DOHH2 (cell line): ENCODE data around the gene KCNJ11.

Experiments used
- H3F3A ChIP-seq: fragments of 200-600 bp; sonication (generic), shearing (Covaris generic); 2 replicates; pipeline ENCODE4 v1.6.0; 2016; ENCODE audit warnings: antibody characterized with exemption, mild to moderate bottlenecking; ENCODE audit not compliant: control insufficient read depth, insufficient read depth
- H3K27ac ChIP-seq: fragments of 200-600 bp; sonication (generic); 2 replicates; pipeline ENCODE4 v1.5.1; 2014; ENCODE audit warnings: low read depth, mild to moderate bottlenecking, low read length, moderate library complexity
- H3K27me3 ChIP-seq: fragments of 200-600 bp; sonication (generic); 2 replicates; pipeline ENCODE4 v1.6.1; 2014; ENCODE audit warnings: mild to moderate bottlenecking, low read length, mixed read lengths; ENCODE audit not compliant: control insufficient read depth
- H3K36me3 ChIP-seq: fragments of 200-600 bp; sonication (generic); 2 replicates; pipeline ENCODE4 v1.6.1; 2014; ENCODE audit warnings: mild to moderate bottlenecking, low read length, moderate library complexity, mixed read lengths; ENCODE audit not compliant: control insufficient read depth
- H3K4me1 ChIP-seq: fragments of 200-600 bp; sonication (generic); 2 replicates; pipeline ENCODE4 v1.6.1; 2014; ENCODE audit warnings: mild to moderate bottlenecking, low read length, mixed read lengths; ENCODE audit not compliant: control insufficient read depth
- H3K4me2 ChIP-seq: fragments of 200-600 bp; sonication (generic); 2 replicates; pipeline ENCODE4 v1.6.0; 2014; ENCODE audit warnings: mild to moderate bottlenecking, low read length, moderate library complexity
- H3K4me3 ChIP-seq: fragments of 200-600 bp; sonication (generic); 2 replicates; pipeline ENCODE4 v1.5.1; 2014; ENCODE audit warnings: mild to moderate bottlenecking, low read length, mixed read lengths
- H3K79me2 ChIP-seq: fragments of 200-600 bp; sonication (generic); 2 replicates; pipeline ENCODE4 v1.6.1; 2014; ENCODE audit warnings: mild to moderate bottlenecking, low read length, mixed read lengths; ENCODE audit not compliant: control insufficient read depth
- H3K9me2 ChIP-seq: fragments of 200-600 bp; sonication (generic); replicated peaks from 2 replicates; pipeline ENCODE4 v1.6.1; 2014; ENCODE audit warnings: mild to moderate bottlenecking, low read length, mixed read lengths; ENCODE audit not compliant: control insufficient read depth
- H3K9me3 ChIP-seq: fragments of 200-600 bp; sonication (generic); 2 replicates; pipeline ENCODE4 v1.6.1; 2014; ENCODE audit warnings: antibody characterized with exemption, low read length, mixed read lengths; ENCODE audit not compliant: control insufficient read depth, insufficient read depth
- H4K20me1 ChIP-seq: fragments of 200-600 bp; sonication (generic); 2 replicates; pipeline ENCODE4 v1.6.0; 2014; ENCODE audit warnings: low read depth, mild to moderate bottlenecking, antibody characterized with exemption, low read length, moderate library complexity; ENCODE audit not compliant: control insufficient read depth, insufficient read depth
- EZH2phosphoT487 ChIP-seq: fragments of 200-600 bp; sonication (generic); IDR thresholded peaks from 2 replicates; pipeline ENCODE4 v1.6.1; 2017; ENCODE audit warnings: borderline replicate concordance, mild to moderate bottlenecking, antibody characterized with exemption, low read length, moderate library complexity, mixed read lengths
- TF ChIP-seq, protein P1 (sequence below): fragments of 200-600 bp; sonication (generic); IDR thresholded peaks from one replicate; pipeline ENCODE4 v1.5.1; 2014; ENCODE audit warnings: antibody characterized with exemption, mild to moderate bottlenecking, low read depth, low read length; ENCODE audit not compliant: poor library complexity, severe bottlenecking

The KCNJ11 gene

DNA sequence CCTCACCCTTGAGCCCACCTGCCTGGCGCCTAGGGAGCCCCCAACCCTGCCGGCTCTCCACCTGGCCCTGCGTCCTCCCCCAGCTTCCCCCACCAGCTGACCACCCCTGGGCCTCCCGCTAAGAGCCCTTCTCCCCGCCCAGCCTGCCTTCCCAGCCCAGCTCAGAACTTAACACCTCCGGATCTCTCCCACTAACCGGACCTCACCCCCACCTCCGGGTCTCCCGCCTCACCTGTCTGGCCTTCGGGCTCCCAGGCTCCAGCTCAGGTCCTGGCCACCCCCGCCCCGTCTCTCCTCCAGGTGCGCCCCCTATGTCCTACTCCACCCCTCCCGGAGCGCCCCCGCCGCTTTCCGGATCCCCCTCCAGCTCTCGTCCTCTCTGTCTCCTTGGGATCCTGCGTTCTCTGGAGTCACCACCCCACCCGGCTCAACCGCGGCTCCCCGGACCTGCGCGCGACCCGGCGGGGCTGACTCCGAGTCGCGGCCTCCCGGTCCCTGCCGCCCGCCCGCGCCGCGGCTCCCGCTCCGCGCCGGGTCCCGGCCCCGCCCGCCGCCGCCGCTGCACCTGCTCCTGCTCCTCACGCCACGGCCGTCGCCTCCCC is at the start of gene KCNJ11:
Gene KCNJ11, minus strand, starts transcription at position 51 of the 602 bp plus-strand sequence. CDS start 568 bp downstream, outside the sequence.
- Histone ChIP-seq H3K4me2 (peak within 1 kb of the TSS; percentile 88), H3K27me3 (no peaks in the 10 kb centered on the region), H3K79me2 (no peaks in the 10 kb centered on the region), H3K36me3 (no peaks in the 10 kb centered on the region), H3K9me2 (no peaks in the 10 kb centered on the region), H4K20me1 (0 out of 2 replicates have a peak, but pooled peaks cover under 1% of the 10 kb centered on the region), H3K9me3 (peaks cover 5% of the 10 kb centered on the region; the same call in 1 of the 2 replicates), H3K4me3 (peak within 1 kb of the TSS; percentile 84), H3K27ac (peak within 1 kb of the TSS; percentile 51), H3F3A (peaks cover 8% of the 10 kb centered on the region; the same call in 1 of the 2 replicates), H3K4me1 (peaks cover 56% of the 10 kb centered on the region)
- TF ChIP-seq, protein P1, sequence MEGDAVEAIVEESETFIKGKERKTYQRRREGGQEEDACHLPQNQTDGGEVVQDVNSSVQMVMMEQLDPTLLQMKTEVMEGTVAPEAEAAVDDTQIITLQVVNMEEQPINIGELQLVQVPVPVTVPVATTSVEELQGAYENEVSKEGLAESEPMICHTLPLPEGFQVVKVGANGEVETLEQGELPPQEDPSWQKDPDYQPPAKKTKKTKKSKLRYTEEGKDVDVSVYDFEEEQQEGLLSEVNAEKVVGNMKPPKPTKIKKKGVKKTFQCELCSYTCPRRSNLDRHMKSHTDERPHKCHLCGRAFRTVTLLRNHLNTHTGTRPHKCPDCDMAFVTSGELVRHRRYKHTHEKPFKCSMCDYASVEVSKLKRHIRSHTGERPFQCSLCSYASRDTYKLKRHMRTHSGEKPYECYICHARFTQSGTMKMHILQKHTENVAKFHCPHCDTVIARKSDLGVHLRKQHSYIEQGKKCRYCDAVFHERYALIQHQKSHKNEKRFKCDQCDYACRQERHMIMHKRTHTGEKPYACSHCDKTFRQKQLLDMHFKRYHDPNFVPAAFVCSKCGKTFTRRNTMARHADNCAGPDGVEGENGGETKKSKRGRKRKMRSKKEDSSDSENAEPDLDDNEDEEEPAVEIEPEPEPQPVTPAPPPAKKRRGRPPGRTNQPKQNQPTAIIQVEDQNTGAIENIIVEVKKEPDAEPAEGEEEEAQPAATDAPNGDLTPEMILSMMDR = peak; percentile 16
- TF ChIP-seq EZH2phosphoT487 = no peak

DNA sequence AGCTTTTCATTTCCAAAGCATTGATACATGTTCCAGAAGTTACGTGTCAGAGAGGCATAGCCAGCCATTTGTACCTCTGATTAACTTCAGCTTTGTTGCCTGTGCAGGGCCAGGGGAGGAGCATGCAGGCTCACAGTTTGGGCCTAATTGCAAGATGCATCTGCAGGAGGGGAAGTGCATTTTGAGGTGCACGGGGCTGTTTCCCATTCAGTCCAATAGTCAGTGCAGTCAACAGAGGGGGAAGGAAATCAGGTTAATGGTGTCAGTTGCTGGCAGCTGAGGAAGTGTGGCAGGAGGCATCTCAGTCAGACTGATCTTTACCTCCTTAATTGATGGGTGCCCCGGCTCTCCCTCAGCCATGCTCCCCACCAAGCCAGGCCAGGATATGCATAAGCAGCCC is 48.9 kb upstream of the KCNJ11 start:
- no peak for TF ChIP-seq EZH2phosphoT487
- TF ChIP-seq, protein P1 = no peak
- H3K4me1 ChIP-seq = no peaks in the 10 kb centered on the region
- no peak overlapping the region for H3K27ac ChIP-seq
- no peaks in the 10 kb centered on the region for H3K79me2 ChIP-seq
- peaks cover 9% of the 10 kb centered on the region; the same call in 1 of the 2 replicates for H3K27me3 ChIP-seq
- H3K4me2 ChIP-seq = no peak overlapping the region
- H3K9me2 ChIP-seq = no peaks in the 10 kb centered on the region
- H3K4me3 ChIP-seq = no peak overlapping the region
- no peaks in the 10 kb centered on the region for H4K20me1 ChIP-seq
- no peaks in the 10 kb centered on the region for H3K9me3 ChIP-seq
- no peaks in the 10 kb centered on the region for H3F3A ChIP-seq
- no peaks in the 10 kb centered on the region for H3K36me3 ChIP-seq

DNA sequence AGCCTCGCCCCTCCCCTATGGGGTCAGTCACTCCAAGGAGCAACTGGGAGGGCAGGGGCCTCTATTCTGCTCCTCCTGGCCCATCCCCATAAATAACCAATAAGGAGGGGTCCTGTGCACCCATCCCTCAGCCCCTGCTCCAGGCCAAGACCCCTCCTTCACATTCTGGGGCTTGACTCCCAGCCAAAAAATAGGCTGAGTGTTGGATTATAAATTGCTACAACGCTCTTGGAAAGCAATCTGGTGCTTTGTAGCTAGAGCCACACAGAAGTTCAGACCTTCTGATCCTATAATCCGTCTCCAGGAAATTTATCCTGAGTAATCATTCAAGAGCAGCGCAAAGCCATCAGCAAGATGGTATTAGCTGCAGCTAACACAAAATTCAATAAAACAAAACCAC is 45.6 kb upstream of the KCNJ11 start:
- Histone ChIP-seq H3K27ac (no peak overlapping the region), H3K9me3 (no peaks in the 10 kb centered on the region), H4K20me1 (no peaks in the 10 kb centered on the region), H3K4me1 (no peaks in the 10 kb centered on the region), H3K27me3 (peaks cover 5% of the 10 kb centered on the region; the same call in 1 of the 2 replicates), H3K4me2 (no peak overlapping the region), H3K36me3 (no peaks in the 10 kb centered on the region), H3F3A (no peaks in the 10 kb centered on the region), H3K9me2 (no peaks in the 10 kb centered on the region), H3K79me2 (no peaks in the 10 kb centered on the region), H3K4me3 (no peak overlapping the region)
- TF ChIP-seq, protein P1 = no peak
- TF ChIP-seq EZH2phosphoT487 = no peak
